Thyroid gland (tissue), 4 donors: ENCODE results near the gene ZBED1. TPM values are rescaled to one million over a fixed set of nuclear protein-coding genes. Genes with fewer than 3 reads are reported as not detected.
"Not testable (repeated sequence)": the region's sequence is repeated elsewhere in the genome, so short reads cannot be mapped to it uniquely, and the experiment has no call there.

Experiments
- DNase-seq, 2 donors: peaks; one replicate each; pipeline ENCODE4 v3.0.0-alpha.2; 2019
- H3K27ac ChIP-seq, 3 donors: fragments of 200-600 bp; sonication (generic); 1 replicate in 2 of 3; 2 replicates in 1 of 3; pipeline ENCODE4 v1.5.1; 2016 to 2019; ENCODE audit warnings: mild to moderate bottlenecking in 1 of 3, moderate library complexity in 1 of 3
- H3K27me3 ChIP-seq: fragments of 200-600 bp; sonication (generic); one replicate; pipeline ENCODE4 v1.5.1; 2019
- H3K36me3 ChIP-seq, 2 donors: fragments of 200-600 bp; sonication (generic); one replicate each; pipeline ENCODE4 v1.5.1; 2016 to 2019
- H3K4me1 ChIP-seq, 2 donors: fragments of 200-600 bp; sonication (generic); one replicate each; pipeline ENCODE4 v1.5.1; 2017 to 2019
- H3K4me3 ChIP-seq, 3 donors: fragments of 200-600 bp; sonication (generic); replicated peaks in 1 of 3; 1 replicate in 2 of 3; 2 replicates in 1 of 3; pipeline ENCODE4 v1.5.1; 2016; ENCODE audit warnings: mild to moderate bottlenecking in 1 of 3
- H3K9me3 ChIP-seq: fragments of 200-600 bp; sonication (generic); one replicate; pipeline ENCODE4 v1.5.1; 2017
- POLR2A ChIP-seq, 2 donors: fragments of 450-650 bp; IDR thresholded peaks; one replicate each; pipeline ENCODE4 v1.6.1; 2017; ENCODE audit warnings: antibody characterized with exemption in 2 of 2, mild to moderate bottlenecking in 2 of 2, moderate library complexity in 1 of 2
- WGBS, 2 donors: methylation state at CpG; one replicate each; pipeline ENCODE4 v1.1.5; 2017; 5-methylcytosine and 5-hydroxymethylcytosine counted together
- intact Hi-C: fragments of 100-400 bp; cut with DNase I; formaldehyde crosslinking; loops from one replicate; pipeline ENCODE4 v1.15.1; 2023
- total RNA-seq, 4 donors: library from RNA; depleted of rRNA; stranded (reverse); fragments of >200 nt; gene quantifications; one replicate each; pipeline ENCODE4 v1.2.3, GENCODE V29; 2016
- TF ChIP-seq, protein P1 (sequence below), 6 experiments: fragments of 200-600 bp in 3 of 6; fragments of 450-650 bp in 3 of 6; sonication (generic) in 3 of 6; IDR thresholded peaks; one replicate each; pipeline ENCODE4 v1.5.1; 2016 to 2019; ENCODE audit warnings: antibody characterized with exemption in 6 of 6, mild to moderate bottlenecking in 2 of 6, inconsistent platforms in 1 of 6, moderate library complexity in 1 of 6

The ZBED1 gene
- total RNA-seq, 4 donors from 2014 or later, result 32.4 to 48.6 (median 45.2) TPM

DNA sequence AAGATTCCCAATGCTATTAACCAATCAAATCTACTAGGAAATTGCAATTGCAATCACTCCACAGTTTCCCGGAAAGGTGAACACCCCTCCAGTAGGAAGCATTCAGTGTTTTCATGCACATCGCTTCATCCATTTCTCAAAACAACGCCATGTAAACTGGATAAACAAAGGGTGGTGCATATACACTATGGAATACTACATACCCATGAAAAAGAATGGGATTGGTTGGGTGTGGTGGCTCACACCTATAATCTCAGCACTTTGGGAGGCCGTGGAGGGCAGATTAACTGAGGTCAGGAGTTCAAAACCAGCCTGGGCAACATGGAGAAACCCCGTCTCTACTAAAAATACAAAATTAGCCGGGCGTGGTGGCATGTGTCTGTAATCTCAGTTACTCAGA is 29.1 kb downstream of the ZBED1 start:
- intact Hi-C loops, result no loop called here

DNA sequence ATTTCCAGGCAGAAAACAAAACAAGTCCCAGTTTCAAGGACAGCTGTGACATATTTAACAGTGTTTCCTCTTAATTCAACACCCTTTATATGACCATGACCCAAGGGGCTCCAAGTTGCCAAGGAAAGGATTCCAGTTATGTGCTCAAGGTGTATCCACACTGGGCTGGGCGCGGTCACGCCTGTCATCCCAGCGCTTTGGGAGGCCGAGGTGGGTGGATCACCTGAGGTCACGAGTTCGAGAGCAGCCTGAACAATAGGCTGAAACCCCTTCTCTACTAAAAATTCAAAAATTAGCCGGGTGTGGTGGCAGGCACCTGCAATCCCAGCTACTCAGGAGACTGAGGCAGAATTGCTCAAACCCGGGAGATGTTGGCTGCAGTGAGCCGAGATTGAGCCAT is 29.6 kb downstream of the ZBED1 start:
- H3K4me3 ChIP-seq, H3K27me3 ChIP-seq, H3K36me3 ChIP-seq, H3K27ac ChIP-seq, DNase-seq, H3K4me1 ChIP-seq, H3K9me3 ChIP-seq, intact Hi-C loops: not testable (repeated sequence)
- WGBS, 2 donors, result 96 to 99% methylated on average over 10 of the region's 10 CpGs

More for the DNA sequence above, 29.1 kb downstream of the ZBED1 start:
- Histone ChIP-seq H3K36me3 (no peaks in the 10 kb centered on the region), H3K27me3 (no peaks in the 10 kb centered on the region), H3K27ac (no peak overlapping the region), H3K4me1 (no peaks in the 10 kb centered on the region), H3K9me3 (no peaks in the 10 kb centered on the region), H3K4me3 (no peak overlapping the region)
- DNase-seq, result no peak
- TF ChIP-seq POLR2A (IDR thresholded peaks at IDR 0.05), result no peak
- TF ChIP-seq, protein P1, sequence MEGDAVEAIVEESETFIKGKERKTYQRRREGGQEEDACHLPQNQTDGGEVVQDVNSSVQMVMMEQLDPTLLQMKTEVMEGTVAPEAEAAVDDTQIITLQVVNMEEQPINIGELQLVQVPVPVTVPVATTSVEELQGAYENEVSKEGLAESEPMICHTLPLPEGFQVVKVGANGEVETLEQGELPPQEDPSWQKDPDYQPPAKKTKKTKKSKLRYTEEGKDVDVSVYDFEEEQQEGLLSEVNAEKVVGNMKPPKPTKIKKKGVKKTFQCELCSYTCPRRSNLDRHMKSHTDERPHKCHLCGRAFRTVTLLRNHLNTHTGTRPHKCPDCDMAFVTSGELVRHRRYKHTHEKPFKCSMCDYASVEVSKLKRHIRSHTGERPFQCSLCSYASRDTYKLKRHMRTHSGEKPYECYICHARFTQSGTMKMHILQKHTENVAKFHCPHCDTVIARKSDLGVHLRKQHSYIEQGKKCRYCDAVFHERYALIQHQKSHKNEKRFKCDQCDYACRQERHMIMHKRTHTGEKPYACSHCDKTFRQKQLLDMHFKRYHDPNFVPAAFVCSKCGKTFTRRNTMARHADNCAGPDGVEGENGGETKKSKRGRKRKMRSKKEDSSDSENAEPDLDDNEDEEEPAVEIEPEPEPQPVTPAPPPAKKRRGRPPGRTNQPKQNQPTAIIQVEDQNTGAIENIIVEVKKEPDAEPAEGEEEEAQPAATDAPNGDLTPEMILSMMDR (IDR thresholded peaks at IDR 0.05), result no peak
- 94 to 96% methylated on average over 7 of the region's 7 CpGs for WGBS, 2 donors

DNA sequence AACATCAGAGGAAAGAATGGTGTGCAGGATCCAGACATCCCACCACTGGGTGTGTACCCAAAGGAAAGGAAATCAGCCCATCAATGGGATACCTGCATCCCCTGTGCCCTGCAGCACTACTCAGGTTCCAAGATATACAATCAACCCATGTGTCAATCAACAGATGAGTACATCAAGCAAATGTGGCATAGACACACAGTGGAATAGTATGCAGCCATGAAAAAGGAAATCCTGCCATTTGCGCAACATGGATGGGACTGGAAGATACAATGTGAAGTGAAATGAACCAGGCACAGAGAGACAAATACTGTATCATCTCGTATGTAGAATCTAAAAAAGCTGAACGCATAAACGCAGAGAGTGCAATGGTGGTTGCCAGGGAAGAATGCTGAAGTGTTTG is 30.9 kb downstream of the ZBED1 start:
- H3K9me3 ChIP-seq, H3K27ac ChIP-seq, H3K36me3 ChIP-seq, H3K4me1 ChIP-seq, DNase-seq, intact Hi-C loops, H3K27me3 ChIP-seq, H3K4me3 ChIP-seq: not testable (repeated sequence)
- WGBS, 2 donors, result 96 to 99% methylated on average over 4 of the region's 4 CpGs

DNA sequence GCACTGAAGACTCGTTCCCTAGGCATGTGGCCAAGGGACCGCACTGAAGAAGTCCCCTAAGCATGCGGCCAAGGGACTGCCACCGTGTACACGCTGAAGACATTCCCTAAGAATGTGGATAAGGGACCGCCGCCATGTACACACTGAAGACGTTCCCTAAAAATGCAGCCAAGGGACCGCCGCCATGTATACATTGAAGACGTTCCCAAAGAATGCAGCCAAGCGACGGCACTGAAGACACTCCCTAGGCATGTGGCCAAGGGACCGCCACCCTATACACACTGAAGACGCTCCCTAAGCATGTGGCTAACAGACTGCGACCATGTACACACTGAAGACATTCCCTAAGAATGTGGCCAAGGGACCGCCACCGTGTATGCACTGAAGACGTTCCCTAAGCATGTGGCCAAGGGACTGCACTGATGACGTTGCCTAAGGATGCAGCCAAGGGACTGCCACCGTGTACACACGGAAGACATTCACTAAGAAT is 31.5 kb downstream of the ZBED1 start:
- intact Hi-C loops, result no loop called here
- no peaks in the 10 kb centered on the region for H3K9me3 ChIP-seq
- H3K36me3 ChIP-seq, result no peaks in the 10 kb centered on the region
- no peak for DNase-seq
- H3K27ac ChIP-seq, result no peak overlapping the region
- TF ChIP-seq, protein P1 (IDR thresholded peaks at IDR 0.05), result no peak
- no peak for TF ChIP-seq POLR2A (IDR thresholded peaks at IDR 0.05)
- H3K27me3 ChIP-seq, result no peaks in the 10 kb centered on the region
- WGBS, 2 donors, result 85 to 94% methylated on average over 22 of the region's 22 CpGs
- no peaks in the 10 kb centered on the region for H3K4me1 ChIP-seq
- no peak overlapping the region for H3K4me3 ChIP-seq

DNA sequence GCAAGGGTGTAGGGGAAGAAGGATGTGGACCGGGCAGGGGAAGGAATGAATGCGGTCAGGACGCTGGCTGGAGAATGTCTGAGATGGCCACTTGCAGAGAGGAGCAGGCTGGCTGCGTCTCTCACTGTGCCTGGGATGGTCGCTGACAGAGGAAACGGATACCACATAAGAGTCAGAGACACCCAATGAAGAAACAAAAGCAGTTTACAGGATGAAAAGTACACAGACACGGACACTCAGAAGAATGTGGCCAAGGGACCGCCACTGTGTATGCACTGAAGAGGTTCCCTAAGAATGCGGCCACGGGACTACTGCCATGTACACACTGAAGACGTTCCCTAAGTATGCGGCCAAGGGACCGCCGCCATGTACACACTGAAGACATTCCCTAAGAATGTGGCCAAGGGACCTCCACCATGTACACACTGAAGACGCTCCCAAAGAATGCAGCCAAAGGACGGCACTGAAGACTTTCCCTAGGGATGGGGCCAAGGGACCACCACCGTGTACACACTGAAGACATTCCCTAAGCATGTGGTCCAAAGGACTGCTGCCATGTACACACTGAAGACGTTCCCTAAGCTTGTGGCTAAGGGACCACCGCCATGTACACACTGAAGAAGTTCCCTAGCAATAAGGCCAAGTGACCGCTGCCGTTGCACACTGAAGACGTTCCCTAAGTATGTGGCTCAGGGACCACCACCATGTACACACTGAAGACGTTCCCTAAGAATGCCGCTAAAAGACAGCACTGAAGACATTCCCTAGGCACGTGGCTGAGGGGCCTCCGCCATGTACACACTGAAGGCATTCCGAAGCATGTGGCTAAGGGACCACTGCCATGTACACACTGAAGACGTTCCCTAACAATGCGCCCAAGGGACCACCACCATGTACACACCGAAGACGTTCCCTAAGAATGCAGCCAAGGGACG is 32.2 kb downstream of the ZBED1 start:
- intact Hi-C loops, result no loop called here
- no peak overlapping the region for H3K4me3 ChIP-seq
- no peaks in the 10 kb centered on the region for H3K9me3 ChIP-seq
- WGBS, 2 donors, result 85 to 87% methylated on average over 27 to 32 of the region's 32 CpGs
- no peaks in the 10 kb centered on the region for H3K36me3 ChIP-seq
- no peaks in the 10 kb centered on the region for H3K27me3 ChIP-seq
- DNase-seq, result no peak
- H3K27ac ChIP-seq, result no peak overlapping the region
- no peak for TF ChIP-seq POLR2A (IDR thresholded peaks at IDR 0.05)
- TF ChIP-seq, protein P1 (IDR thresholded peaks at IDR 0.05), result no peak
- no peaks in the 10 kb centered on the region for H3K4me1 ChIP-seq
